ENCODE results near the gene CCDC9B. TPM values are rescaled to one million over a fixed set of nuclear protein-coding genes. Genes with fewer than 3 reads are reported as not detected.

The CCDC9B gene
- total RNA-seq, 1 donor from 2014 or later = 26.1 TPM

GRCh38 chr15:40367371-40367685 lies 26.6 kb upstream of the CCDC9B start:
- Mint-ChIP-seq H3K27ac (no peak overlapping the region), H3K36me3 (no peaks in the 10 kb centered on the region), H3K4me3 (no peak overlapping the region), H3K27me3 (ENCODE audit: low read depth) (peaks cover 50% of the 10 kb centered on the region), H3K4me1 (peaks cover 5% of the 10 kb centered on the region), H3K9me3 (no peaks in the 10 kb centered on the region)
- DNase-seq (ENCODE audit: low spot score in 2 of 2, unreplicated experiment in 2 of 2) = no peak
- no peak for TF ChIP-seq CTCF (IDR thresholded peaks at IDR 0.05; ENCODE audit: unreplicated experiment)

- Mint-ChIP-seq H3K9me3 (no peaks in the 10 kb centered on the region), H3K27me3 (ENCODE audit: low read depth) (peaks cover 56% of the 10 kb centered on the region), H3K4me1 (peaks cover 2% of the 10 kb centered on the region), H3K27ac (no peak overlapping the region), H3K36me3 (no peaks in the 10 kb centered on the region), H3K4me3 (no peak overlapping the region)
- no peak for TF ChIP-seq CTCF (IDR thresholded peaks at IDR 0.05; ENCODE audit: unreplicated experiment)
- DNase-seq (ENCODE audit: low spot score in 2 of 2, unreplicated experiment in 2 of 2) = no peak
Observed at GRCh38 chr15:40366457-40367370, 26.0 kb upstream of the CCDC9B start.

GRCh38 chr15:40365624-40366456 lies 25.1 kb upstream of the CCDC9B start:
- no peak for DNase-seq (ENCODE audit: low spot score in 2 of 2, unreplicated experiment in 2 of 2)
- peaks cover 2% of the 10 kb centered on the region for H3K4me1 Mint-ChIP-seq
- no peaks in the 10 kb centered on the region for H3K9me3 Mint-ChIP-seq
- no peak overlapping the region for H3K27ac Mint-ChIP-seq
- H3K36me3 Mint-ChIP-seq = no peaks in the 10 kb centered on the region
- TF ChIP-seq CTCF (IDR thresholded peaks at IDR 0.05; ENCODE audit: unreplicated experiment) = no peak
- no peak overlapping the region for H3K4me3 Mint-ChIP-seq
- peaks cover 62% of the 10 kb centered on the region for H3K27me3 Mint-ChIP-seq (ENCODE audit: low read depth)

GRCh38 chr15:40365016-40365415 lies 24.3 kb upstream of the CCDC9B start:
- TF ChIP-seq CTCF (IDR thresholded peaks at IDR 0.05; ENCODE audit: unreplicated experiment) = no peak
- no peaks in the 10 kb centered on the region for H3K36me3 Mint-ChIP-seq
- DNase-seq (ENCODE audit: low spot score in 2 of 2, unreplicated experiment in 2 of 2) = no peak
- H3K4me3 Mint-ChIP-seq = no peak overlapping the region
- peaks cover 2% of the 10 kb centered on the region for H3K4me1 Mint-ChIP-seq
- H3K27me3 Mint-ChIP-seq (ENCODE audit: low read depth) = peaks cover 68% of the 10 kb centered on the region
- no peaks in the 10 kb centered on the region for H3K9me3 Mint-ChIP-seq
- no peak overlapping the region for H3K27ac Mint-ChIP-seq

- Mint-ChIP-seq H3K36me3 (no peaks in the 10 kb centered on the region), H3K4me1 (peaks cover 2% of the 10 kb centered on the region), H3K27me3 (ENCODE audit: low read depth) (peaks cover 72% of the 10 kb centered on the region), H3K9me3 (no peaks in the 10 kb centered on the region), H3K27ac (no peak overlapping the region), H3K4me3 (no peak overlapping the region)
- no peak for TF ChIP-seq CTCF (IDR thresholded peaks at IDR 0.05; ENCODE audit: unreplicated experiment)
- DNase-seq (ENCODE audit: low spot score in 2 of 2, unreplicated experiment in 2 of 2) = no peak
Observed at GRCh38 chr15:40364251-40364650, 23.5 kb upstream of the CCDC9B start.

Data from mesothelial cell of epicardium (in vitro differentiated cells).